Activated CD8-positive, alpha-beta memory T cell treated with anti-CD3 and anti-CD28 coated beads for 48 hours (primary cell): ENCODE measurements around the gene EXD2.

Experiments used
- DNase-seq, 3 experiments: peaks; one replicate each; pipeline ENCODE4 v3.0.0-alpha.2; 2020; ENCODE audit warnings: low read depth in 2 of 3, low spot score in 2 of 3

Gene EXD2

DNA sequence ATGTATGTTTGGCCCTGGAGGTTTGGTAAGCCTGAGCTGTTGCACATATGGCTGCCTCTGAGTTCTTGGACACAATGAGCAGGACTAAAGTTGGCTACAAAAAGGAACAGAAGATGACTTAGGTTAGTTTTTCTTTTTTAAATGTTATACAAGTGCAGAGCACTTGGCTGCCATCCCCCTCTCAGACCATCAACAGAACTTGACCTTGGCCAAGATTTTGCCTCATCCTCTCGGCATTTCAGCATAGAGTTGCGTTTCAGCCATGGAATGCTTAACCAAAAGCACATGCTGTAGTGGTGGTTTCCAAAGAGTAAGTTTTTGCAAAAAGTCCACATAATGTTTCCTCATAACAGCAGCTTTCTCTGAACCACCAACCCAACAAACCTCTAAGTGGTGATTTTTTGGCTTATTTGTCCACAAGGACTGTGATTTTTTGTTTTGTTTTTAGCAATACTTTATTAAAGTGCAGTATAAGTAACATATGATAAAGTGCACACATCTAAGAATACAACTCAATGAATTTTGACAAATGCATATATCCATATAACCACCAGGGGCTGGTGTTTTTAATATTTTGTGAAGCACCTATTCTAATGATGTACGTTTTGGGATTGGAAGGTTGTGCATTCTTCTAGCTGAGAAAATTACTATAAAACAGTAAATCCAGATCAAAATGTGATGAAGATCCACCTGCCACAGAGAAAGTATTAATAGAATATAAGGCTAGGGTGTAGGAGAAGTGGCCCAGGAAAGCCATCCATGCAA, 56.6 kb downstream of the EXD2 start:
- no peak for DNase-seq

DNA sequence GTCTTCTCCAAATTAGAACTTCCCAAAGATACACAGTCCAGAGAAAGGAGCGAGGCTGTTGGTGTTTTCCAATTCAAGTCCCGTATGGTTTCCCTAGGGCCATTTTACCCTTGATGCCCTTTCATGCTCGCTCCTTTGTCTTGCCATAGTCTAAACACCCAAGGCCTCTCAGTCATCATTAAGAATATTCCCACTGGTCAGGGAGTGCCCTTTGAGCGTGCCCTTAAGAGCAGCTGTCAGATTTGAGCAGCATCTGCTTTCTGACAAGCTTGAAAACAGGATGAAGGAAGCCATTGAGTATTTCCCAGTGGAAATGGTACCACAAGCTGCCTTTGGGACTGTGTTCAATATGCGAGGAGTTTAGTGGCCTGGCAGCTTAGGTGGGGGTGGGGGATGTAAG, 58.3 kb downstream of the EXD2 start:
- no peak for DNase-seq

DNA sequence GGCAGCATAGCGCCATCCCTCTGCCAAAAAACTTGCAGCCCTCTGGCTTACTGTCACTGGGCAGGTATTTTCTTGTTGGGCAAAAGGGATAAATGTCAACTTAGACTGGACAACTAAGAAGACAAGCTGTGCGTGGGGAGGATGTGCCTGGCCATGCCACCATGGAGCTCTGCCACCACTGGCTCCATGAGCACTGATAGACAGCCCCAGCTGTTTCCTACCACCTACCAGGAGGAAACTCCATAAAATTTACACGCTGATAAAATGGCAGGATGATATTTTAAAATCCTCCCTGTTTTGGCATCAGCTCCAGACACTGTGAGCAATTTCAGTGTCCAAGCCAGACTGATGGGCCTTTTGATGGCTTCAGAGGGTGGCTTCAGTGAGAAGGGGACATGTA, 61.6 kb downstream of the EXD2 start:
- DNase-seq = no peak

DNA sequence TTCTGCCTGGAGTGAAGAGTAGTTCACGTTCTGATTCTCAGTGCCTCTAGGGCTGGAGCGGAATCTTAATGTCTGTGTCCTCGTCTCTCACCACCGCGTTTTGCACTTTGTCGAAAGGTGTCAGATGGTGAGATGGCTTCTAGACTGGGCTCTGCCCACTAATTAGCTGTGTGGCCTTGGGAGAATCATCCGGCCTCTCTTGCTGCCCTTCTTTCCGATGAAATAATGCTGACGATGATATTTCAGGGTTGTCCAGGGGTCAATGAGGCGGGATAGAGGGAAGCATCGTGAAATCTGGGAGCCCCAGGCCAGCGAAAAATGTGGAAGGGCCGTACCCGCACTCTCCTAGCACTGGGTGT, 67.8 kb downstream of the EXD2 start:
- DNase-seq = no peak

DNA sequence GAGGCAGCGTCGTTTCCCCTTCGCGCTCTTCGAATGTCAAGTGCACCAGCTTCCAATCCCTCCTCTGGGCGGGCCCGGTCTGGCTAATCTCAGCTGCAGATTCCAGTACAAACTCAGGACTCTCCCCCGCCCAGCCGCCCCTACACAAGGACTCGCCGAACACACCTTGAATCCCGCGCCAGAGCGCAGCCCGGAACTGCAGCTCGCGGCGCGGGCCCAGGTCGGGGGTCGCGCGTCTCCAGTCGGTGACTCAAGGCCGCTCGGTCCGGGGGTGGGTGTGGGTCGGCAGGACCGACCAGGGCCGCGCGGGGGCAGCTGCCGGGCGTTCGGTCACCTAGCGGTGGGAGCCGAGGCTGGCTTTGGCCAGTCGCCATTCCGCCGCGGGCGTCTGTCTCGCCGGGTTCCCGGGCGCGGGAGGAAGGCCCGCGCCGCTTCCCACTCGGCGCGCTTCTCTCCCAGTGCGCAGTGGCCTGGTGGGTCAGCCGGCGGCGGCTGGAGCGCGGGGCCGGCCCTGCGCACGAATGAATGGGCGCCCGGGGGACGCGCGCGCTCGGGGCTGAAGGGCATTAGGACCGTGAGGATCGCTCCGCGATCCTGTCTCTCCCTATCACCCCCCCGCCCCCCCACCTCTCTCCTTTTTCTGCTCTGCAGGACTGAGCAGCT, 68.4 kb downstream of the EXD2 start, which contains the start of gene GALNT16:
GALNT16 (plus strand) TSS at position 632 of the 663 bp plus-strand sequence. CDS start 133 bp downstream, outside the sequence.
- DNase-seq = no peak

DNA sequence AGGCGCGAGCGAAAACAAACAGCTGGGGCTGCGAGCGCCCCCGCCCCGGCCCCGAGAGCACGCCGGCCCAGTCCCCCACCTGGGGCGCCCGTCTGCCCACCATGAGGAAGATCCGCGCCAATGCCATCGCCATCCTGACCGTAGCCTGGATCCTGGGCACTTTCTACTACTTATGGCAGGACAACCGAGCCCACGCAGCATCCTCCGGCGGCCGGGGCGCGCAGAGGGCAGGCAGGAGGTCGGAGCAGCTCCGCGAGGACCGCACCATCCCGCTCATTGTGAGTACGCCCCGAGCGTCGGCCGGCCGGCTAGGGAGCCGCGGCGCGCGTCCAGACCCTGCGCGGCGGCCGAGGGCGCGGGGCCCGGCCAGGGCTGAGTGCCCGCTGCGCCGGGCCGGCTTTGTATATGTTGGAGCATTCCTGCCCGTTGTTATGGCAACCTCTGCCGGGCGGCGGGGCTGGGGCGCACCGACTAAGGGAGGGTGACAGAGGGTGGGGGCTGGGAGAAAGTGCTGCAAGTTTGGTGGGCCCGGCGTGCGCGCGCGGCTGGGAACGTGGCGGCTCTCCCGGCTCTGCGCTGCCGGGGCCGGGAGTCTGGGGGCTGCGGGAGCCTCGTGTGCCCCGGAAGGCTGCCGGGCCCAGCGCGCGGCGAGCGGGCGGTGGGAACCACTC, 69.0 kb downstream of the EXD2 start:
- DNase-seq = no peak

DNA sequence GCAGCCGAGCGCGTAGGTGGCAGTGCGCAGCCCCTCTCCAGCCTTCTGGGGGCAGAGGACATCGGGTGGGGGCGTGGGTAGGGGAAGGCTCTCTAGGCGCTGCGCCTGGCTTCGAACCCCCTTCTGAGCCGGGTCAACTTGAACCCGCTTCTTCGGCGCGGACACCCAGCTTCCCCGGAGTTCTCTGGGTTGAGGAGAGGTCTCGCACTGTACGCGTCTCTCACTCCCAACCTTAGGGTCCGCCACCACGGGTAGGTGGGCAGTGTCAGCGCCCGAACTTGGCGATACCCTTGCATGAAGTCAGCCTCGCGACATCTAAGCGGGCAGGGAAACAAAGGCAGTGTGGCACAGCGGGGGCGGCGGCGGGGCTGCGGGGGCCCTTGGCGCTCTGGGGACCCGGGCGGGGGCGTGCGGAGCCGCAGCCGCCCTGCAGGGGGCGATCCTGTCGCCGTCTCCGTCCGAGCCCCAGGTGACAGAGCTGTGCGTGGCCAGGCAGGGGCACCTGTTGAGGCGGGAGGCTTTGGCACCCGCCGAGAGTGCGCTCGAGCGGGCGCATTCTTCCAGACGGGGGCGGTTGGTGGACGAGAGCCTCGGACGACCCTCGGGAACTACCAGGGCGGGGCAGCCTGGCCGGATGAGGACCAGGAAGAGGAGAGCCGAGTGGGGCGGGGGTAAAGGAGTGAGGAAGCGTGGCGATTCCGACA, 69.7 kb downstream of the EXD2 start:
- DNase-seq = peak in 2 of 3 experiments; percentile 18

DNA sequence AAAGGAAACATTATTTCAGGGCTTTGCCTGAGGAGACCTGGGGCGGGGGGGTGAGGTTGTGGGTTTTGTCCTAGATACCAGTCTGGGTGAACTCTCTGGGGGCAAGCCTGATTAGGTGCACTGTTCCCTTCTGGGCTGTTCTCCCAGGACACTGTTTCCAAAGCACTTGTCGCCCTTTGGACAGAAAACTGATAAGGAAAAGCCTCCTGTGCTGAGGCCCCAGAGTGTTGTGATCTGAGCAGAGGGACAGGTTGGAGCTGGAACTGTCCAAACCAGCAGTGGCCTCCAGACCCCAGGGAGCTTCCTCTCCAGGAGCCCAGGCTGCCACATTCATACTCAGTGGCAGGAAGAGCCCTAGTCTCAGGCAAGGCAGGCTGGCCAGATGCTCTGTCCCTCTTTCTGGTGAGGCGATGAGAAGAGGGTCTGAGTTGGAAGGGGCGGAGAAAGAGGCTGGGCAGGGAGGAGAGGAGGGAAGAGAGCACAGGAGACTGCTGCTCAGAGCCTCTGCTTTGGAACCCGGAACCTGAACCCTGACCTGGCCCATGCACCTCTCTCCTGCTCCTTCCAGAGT, 70.5 kb downstream of the EXD2 start:
- no peak for DNase-seq

DNA sequence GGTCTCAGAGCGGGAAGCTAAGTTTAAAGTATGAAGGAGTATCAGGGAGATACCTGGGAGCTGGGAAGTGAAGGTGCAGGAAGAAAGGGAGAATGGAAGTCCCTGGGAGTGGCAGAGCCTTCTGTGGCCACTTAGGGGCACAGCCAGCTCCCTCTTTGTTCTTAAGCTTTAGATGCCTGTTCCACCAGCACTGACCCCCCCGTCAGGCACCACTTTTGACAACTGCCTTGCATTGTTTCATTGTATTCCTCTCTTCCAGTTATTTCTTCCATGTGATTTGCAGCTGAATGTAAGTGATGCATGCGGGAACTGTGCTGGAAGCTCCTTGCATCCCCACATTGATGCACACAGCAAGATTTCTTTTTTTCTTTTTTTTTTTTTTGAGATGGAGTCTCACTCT, 71.2 kb downstream of the EXD2 start:
- no peak for DNase-seq

DNA sequence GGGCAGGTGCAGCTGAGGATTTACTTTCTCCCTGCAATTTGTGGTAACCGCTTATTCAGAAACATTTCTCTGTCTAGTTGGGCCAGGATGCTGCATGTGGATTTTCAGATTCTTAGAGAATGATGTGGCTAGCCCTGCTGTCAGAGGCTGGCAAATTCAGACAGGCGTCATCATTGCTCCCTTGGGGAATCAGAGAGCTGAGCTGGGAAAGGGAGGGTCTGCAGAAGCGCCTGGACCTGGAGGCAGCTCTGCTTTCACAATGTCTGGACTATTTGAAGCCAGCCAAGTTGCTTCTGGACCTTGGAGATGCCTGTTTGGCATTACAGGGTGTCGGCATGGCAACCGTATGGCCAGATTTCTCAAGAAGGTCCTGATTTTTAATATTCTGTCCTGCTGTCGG, 72.1 kb downstream of the EXD2 start:
- DNase-seq = no peak

DNA sequence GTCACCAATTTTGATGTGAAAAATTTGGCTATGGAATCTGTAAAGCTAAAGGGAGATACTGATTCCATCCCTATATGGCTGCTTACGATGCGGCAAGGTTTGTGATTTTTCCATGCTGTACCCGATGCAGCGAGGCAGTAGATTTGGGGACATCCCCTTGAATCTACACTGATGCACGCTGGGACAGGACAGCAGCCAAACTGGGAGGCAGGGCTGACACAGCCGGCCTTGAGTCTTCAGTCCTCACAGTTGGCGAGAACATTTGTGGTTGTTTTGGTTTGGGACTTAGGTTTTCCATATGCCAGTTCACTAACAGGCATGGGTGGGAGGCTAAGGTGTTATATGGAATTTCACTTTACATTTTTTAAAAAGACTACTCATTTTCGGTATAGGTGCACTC, 72.5 kb downstream of the EXD2 start:
- no peak for DNase-seq

DNA sequence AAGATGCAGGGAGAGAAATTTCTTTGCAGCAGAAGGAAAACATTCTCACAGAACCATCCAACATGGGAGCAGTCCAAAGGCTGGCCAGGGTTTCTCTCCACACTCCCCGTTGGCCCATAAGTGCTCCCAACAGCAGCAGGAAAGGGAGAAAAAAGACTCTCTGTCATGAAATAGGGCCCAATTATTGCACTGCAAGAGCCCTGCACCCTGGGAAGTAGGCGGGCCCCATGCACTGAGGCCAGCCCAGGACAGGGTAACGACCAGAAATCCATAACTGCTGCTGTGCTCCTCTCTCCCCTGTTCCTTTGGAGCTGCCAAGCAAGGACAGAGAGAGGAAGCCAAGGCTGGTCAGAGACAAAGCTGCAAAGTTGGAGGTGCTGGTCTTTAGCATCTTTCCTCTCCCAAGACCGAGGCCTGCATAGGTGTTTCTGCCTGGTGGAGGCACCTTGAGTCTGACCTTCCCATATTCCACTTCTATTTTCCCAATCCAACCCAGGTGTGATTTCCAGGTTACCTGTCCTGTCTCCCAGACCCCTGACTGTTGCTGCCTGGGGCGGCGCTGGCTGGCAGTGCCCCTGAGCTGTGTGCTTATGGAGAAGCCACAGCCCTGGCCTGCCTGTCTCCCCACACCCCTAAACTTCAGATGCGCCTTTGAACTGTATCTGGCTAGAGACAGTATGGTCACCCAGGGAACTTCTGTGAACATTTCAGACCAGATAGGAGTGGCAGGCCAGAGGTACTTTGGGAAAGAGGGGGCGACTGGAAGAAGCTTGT, 75.5 kb downstream of the EXD2 start:
- no peak for DNase-seq

DNA sequence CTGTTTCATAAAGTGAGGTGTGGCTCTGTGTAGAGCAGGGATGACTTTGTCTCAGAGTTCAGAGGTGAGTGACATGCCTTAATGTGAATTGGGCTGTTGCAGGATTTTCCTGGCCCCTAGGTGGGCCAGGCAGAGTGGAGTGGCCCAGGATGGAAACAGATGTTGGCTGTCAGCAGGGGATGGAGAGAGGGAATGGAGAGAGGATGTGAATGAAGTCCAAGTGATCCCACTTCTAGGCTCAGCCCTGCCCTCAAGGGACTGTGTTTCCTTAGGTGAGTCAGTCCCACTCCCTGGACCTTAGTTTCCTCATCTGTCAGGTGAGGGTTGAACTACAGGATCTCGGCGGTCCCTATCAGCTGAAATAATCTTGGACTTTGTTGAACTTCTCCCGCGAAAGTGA, 76.2 kb downstream of the EXD2 start:
- no peak for DNase-seq

DNA sequence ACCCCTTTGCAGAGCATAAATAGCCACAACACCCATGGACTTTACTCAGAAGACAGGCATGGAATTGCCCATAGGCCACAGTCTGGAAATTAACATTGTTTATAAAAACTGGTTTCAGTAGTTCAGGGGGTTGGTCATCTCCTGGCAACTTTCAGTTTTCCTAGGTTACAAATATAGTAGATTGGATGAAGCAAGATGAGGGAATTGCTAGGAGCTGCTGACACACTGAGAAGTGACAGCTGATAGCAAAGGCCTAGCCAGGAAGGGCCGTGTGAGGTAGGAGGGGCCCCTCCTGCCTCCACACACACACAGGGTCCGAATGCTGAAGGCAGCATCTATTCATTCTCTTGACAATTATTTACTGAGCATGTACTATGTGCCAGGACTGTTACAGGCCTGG, 76.9 kb downstream of the EXD2 start:
- no peak for DNase-seq

DNA sequence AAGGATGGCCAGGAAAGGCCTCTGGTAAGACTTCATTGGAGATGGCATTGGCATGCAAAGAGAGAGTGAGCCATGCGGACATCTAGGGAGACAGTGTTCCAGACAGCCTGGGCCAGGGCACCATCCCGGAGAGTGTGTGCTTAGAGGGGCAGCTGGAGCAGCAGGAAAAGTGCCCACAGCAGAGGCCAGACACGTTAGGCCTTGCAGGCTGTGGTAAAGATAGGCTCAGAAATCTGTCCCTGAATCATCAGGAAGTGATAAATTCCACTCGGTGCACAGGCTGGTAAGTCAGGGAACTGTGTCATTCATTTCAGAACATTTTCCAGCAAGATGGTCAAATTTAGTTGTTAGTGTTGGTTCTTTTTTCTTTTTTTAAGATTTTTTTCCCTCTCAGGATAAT, 77.5 kb downstream of the EXD2 start:
- no peak for DNase-seq

DNA sequence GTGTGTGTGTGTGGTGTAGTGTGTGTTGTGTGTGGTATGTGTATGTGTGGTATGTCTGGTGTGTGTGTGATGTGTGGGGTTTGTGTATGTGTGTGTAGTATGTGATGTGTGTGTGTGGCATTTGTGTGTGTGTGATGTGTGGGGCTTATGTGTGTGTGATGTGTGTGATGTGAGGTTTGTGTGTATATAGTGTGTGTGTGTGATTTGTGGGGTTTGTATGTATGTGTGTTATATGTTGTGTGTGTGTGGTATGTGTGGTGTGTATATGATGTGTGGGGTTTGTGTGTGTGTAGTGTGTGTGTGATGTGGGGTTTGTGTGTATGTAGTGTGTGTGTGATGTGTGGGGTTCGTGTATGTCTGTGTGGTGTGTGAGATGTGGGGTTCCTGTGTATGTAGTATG, 78.1 kb downstream of the EXD2 start:
- no peak for DNase-seq

DNA sequence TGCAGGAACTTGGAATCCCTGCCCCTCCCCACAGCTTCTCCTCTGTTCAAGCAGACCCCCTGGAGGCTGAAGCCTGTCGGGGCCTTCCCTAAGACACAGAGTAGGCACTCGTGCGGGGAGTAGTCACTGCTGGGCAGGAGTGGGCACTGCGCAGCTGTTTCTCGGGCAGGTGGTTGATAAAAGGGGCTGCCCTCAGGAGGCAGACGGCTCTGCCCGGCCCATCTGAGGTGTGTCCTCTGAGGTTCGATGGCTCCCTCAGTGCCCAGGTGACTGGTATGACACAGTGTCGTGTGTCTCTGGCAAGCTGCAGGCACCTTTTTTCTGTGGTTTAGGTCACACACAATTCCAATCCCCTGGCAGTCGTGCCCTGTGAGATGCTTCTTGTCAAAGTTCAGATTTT, 78.8 kb downstream of the EXD2 start:
- no peak for DNase-seq

DNA sequence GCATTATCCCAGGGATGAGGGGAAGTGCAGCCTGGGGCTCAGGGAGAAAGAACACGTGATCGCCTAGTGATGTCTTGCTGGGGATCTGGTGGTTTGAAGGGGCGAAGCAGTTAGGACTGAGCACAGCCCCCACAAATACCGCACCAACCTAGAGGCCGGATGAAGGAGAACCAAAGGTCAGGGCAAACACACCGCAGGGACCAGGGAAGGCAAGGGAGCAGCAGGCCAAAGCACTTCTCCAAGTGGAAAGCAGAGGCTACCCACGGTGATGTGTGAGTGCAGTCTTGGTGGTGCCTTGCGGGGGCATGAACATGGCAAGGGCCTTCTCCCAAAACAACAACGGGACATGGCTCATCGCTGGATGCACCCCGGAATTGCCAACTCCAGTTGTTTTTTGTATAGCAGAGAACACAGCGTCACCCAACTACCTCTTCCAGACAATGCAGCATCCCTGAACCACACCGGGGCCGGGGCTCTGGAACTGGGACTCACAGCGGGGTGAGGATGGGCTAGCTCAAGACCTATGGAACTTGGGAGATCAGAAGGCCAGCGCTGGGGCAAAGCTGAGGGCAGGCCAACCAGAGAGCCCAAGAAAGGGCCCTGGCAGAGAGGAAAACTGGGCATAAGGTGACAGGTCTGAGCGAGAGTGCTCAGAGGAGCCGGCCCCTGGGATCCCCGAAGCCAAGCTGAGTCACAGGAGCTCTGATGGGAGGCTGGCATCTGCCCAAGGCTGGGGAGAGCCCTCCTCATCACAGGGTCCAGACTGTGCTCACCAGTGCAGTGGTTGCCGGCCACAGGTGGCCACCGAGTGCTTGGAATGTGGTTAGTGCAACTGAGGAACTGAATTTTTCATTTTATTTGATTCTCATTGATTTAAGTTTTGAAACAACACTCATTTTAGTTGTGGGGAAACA, 79.8 kb downstream of the EXD2 start:
- no peak for DNase-seq

DNA sequence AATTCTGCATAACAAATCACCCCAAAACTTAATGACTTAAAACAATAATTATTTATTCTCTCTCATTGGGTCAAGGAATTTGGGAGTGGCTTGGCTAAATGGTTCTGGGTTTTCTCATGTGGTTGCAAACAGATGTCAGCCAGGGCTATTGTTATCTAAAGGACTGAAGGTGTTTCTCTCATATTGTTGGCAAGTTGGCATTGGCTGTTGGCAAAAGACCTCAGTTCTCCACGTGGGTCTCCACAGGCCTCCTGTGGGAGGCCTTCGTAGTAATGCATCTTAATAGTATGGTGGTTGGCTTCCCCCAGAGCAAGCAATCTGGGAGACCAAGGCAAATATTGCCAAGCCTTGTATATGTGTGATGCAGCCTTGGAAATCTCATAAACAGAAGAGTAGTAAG, 83.0 kb downstream of the EXD2 start:
- DNase-seq = no peak

DNA sequence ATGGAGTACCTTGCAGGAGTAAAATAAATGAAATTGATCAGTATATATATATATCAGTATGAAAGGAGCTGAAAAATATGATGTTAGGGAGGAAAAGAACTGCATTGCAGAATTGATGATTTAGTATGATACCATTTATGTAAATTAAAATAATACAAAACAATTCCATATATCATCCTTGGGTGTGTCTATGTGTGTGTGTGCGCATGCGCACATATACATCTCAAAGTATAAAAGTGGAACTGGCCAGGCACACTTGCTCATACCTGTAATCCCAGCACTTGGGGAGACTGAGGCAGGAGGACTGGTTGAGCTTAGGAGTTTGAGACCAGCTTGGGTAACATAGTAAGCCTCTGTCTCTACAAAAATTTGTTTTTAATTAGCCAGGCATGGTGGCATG, 84.0 kb downstream of the EXD2 start:
- no peak for DNase-seq
